Epidermal melanocyte (primary cell): ENCODE measurements around the gene CYB561A3.

Source experiments
- DNase-seq: peaks from one replicate; pipeline ENCODE4 v3.0.0; 2011; ENCODE audit warnings: low spot score; ENCODE audit not compliant: insufficient read length

Gene CYB561A3

DNA sequence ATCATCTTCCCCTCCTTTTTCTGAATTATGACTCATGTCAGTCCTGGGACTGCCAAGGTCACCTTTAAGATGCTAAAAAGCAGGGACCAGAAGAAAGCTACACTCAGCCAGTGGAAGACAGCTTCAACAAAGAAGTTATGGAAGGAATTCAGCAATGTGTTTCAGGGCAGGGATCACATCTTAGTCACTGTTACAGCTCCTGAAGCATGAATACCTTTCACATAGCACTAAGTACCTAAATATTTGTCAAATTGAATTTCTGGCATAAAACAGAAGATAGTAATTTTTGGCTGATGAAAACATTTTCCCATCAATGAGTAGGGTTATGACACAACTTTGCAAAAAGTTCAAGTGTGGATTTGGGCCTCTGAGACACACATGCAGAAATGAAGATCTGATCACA is 34.0 kb downstream of the CYB561A3 start:
- no peak for DNase-seq

DNA sequence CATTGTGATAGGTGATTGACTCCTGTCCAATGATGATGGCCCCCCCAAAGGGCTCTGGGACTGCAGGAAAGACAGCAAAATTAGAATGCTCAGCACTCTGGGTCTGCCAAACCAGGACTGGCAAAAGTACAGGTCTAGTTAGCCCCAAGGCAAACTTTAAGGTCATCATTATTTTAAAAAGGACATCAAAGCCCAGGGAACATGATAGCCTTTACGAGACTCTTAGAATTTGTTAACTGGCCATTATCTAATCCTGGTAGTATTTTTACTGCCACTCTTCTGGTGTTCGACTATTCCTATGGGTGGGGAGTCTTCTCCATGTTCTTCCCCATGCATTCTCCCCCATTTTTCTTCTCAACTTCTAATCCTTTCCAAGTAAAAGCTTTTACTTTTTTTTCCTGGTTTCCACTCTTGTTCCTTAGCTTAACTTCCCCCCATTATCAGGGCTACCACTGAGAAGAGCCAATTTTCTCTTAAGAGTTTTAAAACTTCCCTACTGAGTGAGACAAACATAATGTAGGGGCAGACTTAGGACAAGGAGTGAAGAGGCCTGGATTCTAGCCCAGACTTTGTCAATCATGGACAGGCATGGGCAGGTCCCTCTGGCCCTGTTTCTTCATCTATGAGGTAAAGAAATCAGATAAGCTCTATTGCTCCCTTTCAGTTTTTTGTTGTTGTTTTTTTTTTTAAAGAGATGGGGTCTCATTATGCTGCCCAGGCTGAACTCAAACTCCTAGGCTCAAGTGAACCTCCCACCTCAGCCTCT is 35.9 kb downstream of the CYB561A3 start:
- DNase-seq, result no peak

DNA sequence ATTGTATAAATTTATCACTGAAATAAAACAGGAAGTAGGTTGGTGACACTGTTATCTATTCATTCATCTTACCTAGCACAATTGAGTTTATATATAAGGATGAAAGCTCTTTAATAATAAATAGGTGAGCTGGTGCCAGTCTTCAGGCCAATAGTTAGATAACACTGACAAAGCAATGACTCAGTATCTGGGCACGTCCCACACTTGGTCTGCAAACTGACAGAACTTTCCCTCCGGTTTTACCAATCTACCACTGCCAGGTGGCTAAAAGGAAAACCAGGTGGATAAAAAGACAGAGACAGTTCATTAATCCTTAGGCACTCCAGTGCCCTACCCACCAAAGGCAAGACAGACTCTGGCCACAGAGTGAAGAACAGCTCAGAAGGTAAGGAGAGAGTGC is 46.4 kb downstream of the CYB561A3 start:
- no peak for DNase-seq

DNA sequence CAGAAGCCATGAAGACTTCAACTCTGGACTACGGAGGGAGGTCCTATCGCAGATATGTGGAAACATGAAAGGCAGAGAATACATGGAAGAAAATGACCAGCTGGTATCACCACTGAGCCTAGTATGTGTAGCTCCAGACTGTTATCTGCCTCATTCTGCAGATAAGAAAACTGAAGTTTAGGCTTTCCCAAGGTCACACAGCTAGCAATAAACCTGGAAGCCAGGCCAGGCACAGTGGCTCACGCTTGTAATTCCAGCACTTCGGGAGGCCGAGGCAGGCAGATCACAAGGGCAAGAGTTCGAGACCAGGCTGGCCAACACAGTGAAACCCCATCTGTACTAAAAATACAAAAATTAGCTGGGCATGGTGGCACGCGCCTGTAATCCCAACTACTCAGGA is 50.9 kb downstream of the CYB561A3 start:
- DNase-seq, result no peak

DNA sequence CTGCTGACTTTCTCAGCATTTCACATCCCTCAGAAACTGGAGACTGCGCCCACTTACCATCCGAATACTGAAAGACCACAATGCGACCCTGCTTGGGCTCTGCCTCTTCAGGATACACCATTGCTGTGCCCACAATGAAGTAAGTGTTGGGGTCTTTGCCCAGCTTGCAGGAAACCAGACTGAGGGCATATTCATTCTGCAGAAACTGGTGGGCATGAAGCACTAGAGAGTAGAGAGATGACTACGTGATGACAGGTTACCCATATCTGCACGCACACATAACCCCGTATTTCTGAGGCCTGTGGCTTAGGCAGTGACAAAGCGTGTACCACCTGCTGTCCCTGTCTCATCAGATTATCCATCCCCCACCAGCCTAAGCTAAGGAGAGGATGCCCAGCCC is 51.9 kb downstream of the CYB561A3 start:
- no peak for DNase-seq

DNA sequence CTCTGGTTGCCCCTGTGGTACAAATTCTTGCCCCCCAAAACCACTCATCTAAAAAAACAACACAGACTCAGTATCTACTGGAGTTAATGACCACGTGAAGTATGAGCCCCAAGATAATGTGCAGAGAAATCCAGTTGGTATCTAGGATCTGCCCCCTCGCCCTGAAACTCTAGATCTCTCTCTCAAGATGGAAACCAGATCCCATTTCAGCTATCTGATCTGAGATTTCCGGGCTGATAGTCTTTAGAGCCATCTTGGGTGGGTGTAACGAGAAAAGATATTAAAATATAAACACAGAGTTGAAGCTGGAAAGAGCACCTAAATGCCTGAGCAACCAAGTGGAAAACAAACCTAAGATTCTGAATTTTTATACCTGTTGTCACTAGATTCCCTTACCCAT is 52.5 kb downstream of the CYB561A3 start:
- DNase-seq, result no peak

DNA sequence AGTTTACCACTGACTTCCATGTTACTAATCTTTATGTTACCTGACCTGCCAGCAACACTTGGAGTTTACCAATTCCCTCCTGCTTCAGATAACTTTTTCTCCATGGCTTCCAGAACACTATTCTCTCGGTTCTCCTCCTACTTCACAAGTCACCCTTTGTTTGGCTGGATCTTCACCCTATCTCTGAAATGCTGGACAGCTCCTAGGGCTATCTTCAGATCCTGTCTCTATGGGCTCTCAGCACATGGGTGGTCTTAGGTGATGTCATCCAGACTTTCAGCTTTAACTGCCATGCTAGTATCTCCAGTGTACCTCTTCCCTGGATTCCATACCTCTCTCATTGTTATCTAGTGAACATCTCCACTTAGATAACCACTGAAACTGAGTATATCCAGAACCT is 54.3 kb downstream of the CYB561A3 start:
- DNase-seq, result no peak

DNA sequence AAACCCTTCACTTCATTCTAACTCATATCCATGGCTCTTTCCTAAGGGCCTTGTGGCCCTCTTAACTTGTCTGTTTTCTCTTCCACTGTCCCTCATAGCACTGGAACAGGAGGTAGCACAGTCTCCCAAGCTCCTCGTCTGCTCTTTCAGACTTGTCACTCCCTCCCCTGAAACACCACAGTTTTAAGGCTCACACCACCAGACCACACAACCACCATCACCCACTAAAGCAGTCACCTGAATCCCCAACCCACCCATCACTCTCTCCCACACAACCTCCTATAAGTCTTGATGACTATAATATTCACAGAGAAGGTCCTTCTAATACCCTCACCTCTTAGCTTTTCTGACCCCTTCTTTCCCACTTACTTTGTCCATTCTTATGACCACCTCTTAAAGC is 55.5 kb downstream of the CYB561A3 start:
- DNase-seq, result no peak

DNA sequence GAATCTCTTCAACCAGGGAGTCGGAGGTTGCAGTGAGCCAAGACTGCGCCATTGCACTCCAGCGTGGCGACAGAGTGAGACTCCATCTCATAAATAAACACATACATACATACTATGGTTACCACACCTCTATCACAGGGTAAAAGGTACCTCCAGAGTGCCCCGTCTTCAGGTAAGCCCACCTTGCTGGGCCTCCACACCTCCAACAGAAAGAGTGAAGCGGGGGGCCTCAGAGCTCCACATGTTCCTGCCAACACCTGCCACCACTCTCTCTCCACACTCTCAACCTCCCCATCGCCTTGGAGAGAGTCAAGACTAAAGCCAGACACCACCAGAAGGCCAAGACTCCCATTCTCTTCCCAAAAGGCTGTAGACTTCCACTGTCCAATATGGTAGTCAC is 56.3 kb downstream of the CYB561A3 start:
- DNase-seq, result no peak

DNA sequence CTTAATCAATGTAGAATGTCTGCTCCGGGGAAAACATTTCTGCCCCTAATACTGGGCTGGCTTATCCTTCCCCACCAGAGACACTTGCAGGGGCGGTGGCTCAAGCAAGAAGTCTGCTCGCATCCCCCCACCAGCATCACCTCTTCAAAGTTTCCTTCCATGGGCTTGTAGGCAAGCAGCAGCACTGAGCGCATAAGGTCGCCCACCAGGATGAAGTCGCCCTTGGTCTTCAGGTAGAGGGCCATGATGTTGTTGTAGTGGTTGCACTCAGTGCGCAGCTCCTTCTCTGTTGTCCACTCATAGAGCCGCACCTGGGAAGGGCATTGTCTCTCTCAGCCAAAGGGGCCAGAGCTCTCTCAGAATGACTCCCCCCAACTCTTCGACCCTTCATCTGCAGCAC is 58.0 kb downstream of the CYB561A3 start:
- DNase-seq, result no peak

DNA sequence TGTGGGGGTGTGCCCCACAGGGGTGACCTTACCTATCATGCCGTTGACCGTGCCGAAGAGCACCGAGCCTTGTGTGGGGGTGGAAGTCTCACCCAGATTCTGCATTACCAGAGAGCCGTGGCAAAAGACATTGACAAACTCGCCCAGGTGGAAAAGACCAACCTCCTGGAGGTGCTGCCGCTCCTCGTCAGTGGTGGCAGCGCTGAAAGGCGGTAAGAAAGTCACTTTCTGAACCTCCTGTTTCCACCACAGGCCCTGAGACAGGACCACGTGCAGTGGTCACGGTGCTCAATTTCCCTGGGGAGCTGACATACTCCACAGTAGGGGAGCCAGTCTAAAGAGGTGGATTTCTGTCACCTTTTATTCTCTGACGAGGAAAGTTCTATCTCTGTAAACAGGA is 59.1 kb downstream of the CYB561A3 start:
- DNase-seq, result no peak
